ENCODE measurements around the gene CA11.

CA11 gene

DNA sequence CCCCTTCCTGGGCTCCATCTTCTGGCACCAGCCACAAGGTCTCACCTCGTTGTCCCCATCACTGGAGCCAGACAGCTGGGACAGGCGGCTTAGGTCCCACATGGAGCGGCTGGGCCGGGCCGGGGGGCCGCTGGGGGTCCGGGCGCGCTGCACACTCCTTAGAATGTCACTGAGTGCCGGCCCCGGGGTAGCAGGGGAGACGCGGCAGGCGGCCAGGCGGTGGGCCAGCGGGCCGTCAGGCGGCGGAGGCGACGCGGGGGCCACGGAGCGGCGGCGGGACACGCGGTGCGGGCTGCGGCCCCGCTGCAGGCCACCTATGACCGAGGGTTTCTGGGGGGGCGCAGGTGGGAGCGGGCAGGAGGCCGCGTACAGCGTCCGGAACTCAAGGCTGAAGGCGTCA lies 42.5 kb downstream of the CA11 start:
- H3K4me3 ChIP-seq (ENCODE audit: low read depth, low read length) = no peak overlapping the region
- H3K27me3 ChIP-seq (replicated peaks) = no peaks in the 10 kb centered on the region
- H3K36me3 ChIP-seq (replicated peaks) = no peaks in the 10 kb centered on the region
- H3K27ac ChIP-seq = no peak overlapping the region
- TF ChIP-seq, protein P1, sequence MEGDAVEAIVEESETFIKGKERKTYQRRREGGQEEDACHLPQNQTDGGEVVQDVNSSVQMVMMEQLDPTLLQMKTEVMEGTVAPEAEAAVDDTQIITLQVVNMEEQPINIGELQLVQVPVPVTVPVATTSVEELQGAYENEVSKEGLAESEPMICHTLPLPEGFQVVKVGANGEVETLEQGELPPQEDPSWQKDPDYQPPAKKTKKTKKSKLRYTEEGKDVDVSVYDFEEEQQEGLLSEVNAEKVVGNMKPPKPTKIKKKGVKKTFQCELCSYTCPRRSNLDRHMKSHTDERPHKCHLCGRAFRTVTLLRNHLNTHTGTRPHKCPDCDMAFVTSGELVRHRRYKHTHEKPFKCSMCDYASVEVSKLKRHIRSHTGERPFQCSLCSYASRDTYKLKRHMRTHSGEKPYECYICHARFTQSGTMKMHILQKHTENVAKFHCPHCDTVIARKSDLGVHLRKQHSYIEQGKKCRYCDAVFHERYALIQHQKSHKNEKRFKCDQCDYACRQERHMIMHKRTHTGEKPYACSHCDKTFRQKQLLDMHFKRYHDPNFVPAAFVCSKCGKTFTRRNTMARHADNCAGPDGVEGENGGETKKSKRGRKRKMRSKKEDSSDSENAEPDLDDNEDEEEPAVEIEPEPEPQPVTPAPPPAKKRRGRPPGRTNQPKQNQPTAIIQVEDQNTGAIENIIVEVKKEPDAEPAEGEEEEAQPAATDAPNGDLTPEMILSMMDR (IDR thresholded peaks at IDR 0.05; ENCODE audit: low read depth, low read length, missing control alignments) = no peak
- in situ Hi-C loops (cut with HindIII; ENCODE audit: low pct_ligation_motif_present, low sequenced_read_pairs) = no loop called here
- DNase-seq = no peak

DNA sequence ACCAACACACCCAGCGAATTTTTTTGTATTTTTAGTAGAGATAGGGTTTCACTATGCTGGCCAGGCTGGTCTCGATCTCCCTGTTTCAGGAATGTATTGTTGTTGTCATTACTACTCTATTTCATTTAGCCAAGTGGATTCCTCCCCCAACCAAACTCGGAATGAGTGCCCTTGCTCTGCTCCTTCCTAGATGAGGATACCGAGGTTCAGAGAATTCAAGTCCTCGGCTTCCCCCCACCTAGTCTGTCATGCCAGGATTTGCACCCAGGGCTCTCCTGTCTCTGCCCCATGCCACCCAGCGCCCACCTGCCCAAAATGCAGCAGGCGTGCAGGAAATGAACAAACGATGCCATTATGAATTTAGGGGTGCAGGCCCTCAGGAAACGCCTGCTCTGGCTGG lies 43.0 kb downstream of the CA11 start:
- Histone ChIP-seq H3K27me3 (replicated peaks) (no peaks in the 10 kb centered on the region), H3K27ac (no peak overlapping the region), H3K4me3 (ENCODE audit: low read depth, low read length) (no peak overlapping the region), H3K36me3 (replicated peaks) (no peaks in the 10 kb centered on the region)
- TF ChIP-seq, protein P1 (IDR thresholded peaks at IDR 0.05; ENCODE audit: low read depth, low read length, missing control alignments) = no peak
- in situ Hi-C loops (cut with HindIII; ENCODE audit: low pct_ligation_motif_present, low sequenced_read_pairs) = no loop called here
- no peak for DNase-seq

DNA sequence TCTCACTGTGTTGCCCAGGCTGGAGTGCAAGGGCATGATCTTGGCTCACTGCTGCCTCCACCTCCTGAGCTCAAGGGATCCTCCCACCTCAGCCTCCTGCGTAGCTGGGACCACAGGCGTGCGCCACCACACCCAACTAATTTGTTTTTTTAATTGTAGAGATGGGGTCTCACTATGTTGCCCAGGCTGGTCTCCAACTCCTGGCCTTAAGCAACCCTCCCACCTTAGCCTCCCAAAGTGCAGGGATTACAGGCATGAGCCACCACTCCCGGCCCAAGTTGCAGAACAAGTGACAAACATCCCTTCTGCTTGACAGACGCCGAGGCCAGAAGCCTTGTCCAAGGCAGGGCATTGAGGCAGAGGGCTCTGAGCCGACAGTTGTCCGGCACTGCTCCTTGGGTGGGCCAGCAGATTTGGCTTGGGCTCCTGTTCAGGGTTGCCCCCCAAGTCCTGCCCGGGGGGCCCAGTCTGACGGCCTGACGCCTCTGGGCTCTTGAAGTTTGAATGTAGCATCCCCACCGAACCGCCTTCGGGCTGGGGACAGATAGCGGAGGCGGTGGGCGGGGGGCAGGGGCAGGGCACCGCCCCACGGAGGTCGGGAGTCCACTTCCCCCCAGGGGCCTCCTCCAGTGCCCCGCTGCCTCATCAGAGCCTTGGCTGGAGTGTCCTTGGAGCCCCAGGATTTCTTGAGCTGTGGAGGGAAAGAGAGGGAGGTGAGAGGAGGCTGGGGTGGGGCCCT lies 45.1 kb downstream of the CA11 start:
- no peak overlapping the region for H3K4me3 ChIP-seq (ENCODE audit: low read depth, low read length)
- in situ Hi-C loops (cut with HindIII; ENCODE audit: low pct_ligation_motif_present, low sequenced_read_pairs) = no loop called here
- H3K27me3 ChIP-seq (replicated peaks) = no peaks in the 10 kb centered on the region
- no peak overlapping the region for H3K27ac ChIP-seq
- TF ChIP-seq, protein P1 (IDR thresholded peaks at IDR 0.05; ENCODE audit: low read depth, low read length, missing control alignments) = no peak
- no peak for DNase-seq
- no peaks in the 10 kb centered on the region for H3K36me3 ChIP-seq (replicated peaks)

DNA sequence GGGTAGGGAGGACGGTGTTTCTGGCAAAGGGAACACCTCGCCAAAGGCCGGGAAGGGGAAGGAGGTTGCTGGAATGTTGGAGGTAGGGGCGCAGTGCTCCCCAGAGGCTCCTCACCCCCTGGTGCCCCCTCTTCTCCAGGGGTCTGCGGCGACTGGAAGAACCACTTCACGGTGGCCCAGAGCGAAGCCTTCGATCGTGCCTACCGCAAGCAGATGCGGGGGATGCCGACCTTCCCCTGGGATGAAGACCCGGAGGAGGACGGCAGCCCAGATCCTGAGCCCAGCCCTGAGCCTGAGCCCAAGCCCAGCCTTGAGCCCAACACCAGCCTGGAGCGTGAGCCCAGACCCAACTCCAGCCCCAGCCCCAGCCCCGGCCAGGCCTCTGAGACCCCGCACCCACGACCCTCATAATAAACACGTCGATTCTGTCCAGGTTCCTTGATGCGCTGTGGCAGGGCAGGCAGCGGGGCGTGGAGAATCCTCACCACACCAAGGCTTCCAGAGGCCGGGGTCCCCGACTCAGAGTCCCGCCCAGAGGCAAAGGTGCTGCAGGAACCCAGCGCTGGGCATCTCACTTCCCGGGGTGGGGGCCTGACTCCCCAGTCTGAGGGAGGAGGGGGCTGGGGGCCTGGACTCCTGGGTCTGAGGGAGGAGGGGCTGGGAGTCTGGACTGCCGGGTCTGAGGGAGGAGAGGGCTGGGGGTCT lies 46.8 kb downstream of the CA11 start:
- H3K27ac ChIP-seq = no peak overlapping the region
- TF ChIP-seq, protein P1 (IDR thresholded peaks at IDR 0.05; ENCODE audit: low read depth, low read length, missing control alignments) = no peak
- DNase-seq = no peak
- H3K27me3 ChIP-seq (replicated peaks) = no peaks in the 10 kb centered on the region
- in situ Hi-C loops (cut with HindIII; ENCODE audit: low pct_ligation_motif_present, low sequenced_read_pairs) = no loop called here
- H3K4me3 ChIP-seq (ENCODE audit: low read depth, low read length) = no peak overlapping the region
- H3K36me3 ChIP-seq (replicated peaks) = no peaks in the 10 kb centered on the region

DNA sequence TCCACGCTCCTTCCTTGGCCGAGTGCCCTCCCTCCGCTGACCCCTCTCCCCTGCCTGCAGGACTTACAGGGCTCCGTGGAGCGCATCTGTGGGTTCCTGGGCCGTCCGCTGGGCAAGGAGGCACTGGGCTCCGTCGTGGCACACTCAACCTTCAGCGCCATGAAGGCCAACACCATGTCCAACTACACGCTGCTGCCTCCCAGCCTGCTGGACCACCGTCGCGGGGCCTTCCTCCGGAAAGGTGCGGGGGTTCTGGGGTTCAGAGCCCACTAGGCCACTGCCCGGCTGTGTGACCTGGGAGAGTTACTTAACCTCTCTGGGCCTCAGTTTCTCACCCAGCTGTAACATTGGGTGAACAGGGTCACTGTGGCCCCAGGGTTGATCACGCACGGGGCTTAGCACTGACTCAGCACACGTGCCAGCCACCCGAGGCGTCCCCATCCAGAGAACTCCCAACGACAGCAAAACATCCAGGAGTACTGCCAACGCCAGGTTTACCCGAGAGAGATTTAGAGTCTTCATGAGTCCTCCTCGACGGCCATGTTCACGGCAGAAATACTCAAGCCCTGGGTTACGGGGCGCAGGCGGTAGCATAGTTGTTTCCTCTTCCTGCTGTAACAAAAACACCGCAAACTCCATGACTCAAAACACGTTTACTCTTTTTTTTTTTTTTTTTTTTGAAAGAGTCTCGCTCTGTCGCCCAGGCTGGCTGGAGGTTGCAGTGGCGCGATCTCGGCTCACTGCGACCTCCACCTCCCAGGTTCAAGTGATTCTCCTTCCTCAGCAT lies 49.1 kb downstream of the CA11 start:
- no peak overlapping the region for H3K27ac ChIP-seq
- in situ Hi-C loops (cut with HindIII; ENCODE audit: low pct_ligation_motif_present, low sequenced_read_pairs) = no loop called here

More for the DNA sequence above, 49.1 kb downstream of the CA11 start:
- H3K36me3 ChIP-seq (replicated peaks) = no peaks in the 10 kb centered on the region
- TF ChIP-seq, protein P1 (IDR thresholded peaks at IDR 0.05; ENCODE audit: low read depth, low read length, missing control alignments) = no peak
- no peak overlapping the region for H3K4me3 ChIP-seq (ENCODE audit: low read depth, low read length)
- H3K27me3 ChIP-seq (replicated peaks) = no peaks in the 10 kb centered on the region
- no peak for DNase-seq
